ENCODE results near the gene PDE9A.

The PDE9A gene

GRCh38 chr21:42655796-42656770 is 2.7 kb downstream of the PDE9A start:
- in situ Hi-C loops (cut with MboI; ENCODE audit: low sequenced_read_pairs), result no loop called here

GRCh38 chr21:42656872-42657271 is 3.5 kb downstream of the PDE9A start:
- in situ Hi-C loops (cut with MboI; ENCODE audit: low sequenced_read_pairs), result no loop called here

- in situ Hi-C loops (cut with MboI; ENCODE audit: low sequenced_read_pairs), result no loop called here
These were observed 4.4 kb downstream of the PDE9A start for GRCh38 chr21:42657676-42658319.

DNA sequence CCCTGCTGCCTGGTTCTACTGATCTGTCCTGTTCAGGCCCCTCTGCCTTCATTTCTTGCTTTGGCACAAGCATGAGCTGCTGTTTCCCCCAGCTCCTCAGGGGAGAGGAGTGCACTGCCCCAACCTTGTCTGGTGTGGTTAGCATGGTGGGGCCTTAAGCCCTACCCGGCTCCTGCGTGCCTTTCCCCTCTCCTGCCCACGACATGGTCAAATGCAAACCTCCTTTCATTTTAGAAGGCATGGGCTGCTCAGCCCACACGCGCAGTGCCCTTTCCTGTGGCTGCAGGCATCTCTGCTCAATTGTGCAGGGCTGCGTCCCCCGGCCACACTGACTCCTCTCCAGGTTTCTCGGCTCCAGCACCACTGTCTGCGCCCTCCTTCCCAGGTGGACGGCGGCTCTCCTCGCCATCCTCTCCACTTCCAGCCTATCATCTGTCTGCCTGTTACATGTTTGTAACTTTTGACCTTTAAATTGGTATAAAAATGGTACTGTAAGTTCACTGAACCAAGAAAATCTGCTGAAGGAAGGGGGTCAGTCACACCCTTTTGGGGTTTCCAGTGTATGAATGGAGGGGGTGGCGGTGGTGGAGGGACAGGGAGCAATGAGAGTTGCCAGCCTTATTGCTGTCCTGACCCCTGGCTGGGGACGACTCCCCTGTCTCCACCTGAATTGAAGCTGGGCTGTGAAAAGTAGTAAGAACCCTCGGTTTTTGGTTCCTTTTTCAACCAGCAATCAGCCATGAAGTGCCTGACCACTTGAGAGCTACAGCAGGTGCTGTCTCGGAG is 5.1 kb downstream of the PDE9A start:
- in situ Hi-C loops (cut with MboI; ENCODE audit: low sequenced_read_pairs), result no loop called here

- in situ Hi-C loops (cut with MboI; ENCODE audit: low sequenced_read_pairs), result no loop called here
These were observed 6.1 kb downstream of the PDE9A start for GRCh38 chr21:42659416-42660117.

DNA sequence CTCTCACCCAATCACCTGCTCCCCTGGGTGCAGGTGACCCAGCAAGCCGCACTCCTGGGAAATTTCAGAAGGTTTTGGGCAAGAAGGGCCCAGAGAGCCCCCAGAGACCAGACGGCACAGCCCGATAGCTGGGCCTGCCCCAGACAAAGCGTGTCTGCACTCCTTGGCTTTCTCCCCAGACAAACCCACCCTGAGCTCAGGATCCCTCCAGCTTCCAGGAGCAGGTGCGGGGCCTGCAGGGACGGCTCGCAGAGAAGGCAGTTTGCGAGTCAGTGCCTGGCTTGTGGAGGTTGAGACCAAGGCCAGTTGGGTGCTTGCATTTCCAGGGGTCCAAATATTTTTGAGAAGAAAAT is 6.7 kb downstream of the PDE9A start:
- in situ Hi-C loops (cut with MboI; ENCODE audit: low sequenced_read_pairs), result no loop called here

- in situ Hi-C loops (cut with MboI; ENCODE audit: low sequenced_read_pairs), result no loop called here
These were observed 8.4 kb downstream of the PDE9A start for GRCh38 chr21:42661688-42662429.

- in situ Hi-C loops (cut with MboI; ENCODE audit: low sequenced_read_pairs), result no loop called here
These were observed 9.2 kb downstream of the PDE9A start for GRCh38 chr21:42662430-42663199.

DNA sequence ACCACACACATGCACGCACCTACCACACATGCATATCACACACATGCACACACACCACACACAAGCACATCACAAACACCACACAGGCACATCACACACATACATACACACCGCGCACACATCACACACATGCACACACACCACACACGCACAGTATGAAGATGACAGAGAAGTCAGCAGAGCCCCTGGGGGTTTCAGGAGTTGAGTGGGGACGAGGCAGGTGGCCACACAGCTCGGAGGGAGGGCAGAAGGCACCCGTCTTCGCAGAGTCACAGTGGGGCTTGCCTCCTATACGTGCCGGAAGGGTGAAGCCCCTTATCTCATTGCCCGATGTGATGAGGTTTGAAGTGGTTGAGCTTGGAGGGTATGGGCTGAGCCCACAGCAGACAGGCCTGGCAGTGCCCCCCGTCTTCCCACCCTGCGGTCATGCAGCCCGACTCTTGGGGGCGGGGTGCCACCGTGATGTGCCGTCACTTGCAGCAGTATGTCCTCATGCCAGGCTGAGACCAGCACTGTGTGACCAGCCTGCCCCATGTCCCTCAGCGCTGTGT is 9.9 kb downstream of the PDE9A start:
- in situ Hi-C loops (cut with MboI; ENCODE audit: low sequenced_read_pairs), result no loop called here

DNA sequence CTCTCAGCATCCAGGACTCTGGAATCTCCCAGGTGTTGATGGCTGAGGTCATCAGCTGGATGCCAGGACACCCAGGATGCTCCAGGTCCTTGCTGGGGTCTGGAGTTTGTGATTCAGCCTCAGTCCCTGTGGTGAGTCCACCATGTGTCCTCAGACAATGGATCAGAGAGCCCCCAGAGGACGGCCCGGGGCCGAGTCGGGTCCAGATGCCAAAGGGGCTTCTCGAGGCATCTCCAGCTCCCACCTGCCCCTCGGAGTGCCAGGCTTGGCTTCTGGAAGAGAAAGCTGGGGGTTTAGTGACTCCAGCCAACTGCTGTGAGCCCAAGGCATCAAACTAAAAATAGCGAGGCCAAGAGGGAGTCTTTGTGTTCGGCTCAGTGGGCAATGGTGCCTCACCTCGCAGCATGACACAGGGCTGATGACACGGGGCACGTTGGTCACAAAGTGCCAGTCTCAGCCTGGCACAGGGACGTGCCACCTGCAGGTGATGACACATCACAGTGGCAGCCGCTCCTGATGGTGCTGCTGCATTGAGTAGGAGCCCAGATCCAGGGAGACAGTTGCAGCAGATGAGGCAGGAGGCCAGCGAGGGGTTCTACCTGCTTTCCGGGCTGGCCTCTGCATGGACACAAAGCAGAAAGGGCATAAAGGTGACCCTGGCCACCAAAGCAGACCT is 10.6 kb downstream of the PDE9A start:
- in situ Hi-C loops (cut with MboI; ENCODE audit: low sequenced_read_pairs), result no loop called here

DNA sequence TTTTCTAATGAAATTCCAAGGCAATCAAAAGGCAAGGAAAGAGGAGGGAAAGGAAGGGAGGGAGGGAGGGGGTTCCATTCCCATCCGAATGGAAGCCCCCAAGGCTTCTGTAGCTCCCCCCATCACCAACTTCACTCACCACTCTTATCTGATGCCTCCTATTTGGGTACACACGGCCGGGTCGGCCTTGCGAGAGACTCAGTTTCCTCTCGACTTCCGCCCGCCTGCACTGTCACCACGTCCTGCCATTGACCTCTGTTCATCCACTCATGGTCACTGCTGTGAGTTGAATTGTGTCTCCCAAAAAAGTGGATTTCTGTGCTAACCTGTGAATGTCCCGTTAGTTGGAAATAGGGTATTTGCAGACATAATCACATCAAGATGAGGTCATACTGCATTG is 11.2 kb downstream of the PDE9A start:
- in situ Hi-C loops (cut with MboI; ENCODE audit: low sequenced_read_pairs), result no loop called here

DNA sequence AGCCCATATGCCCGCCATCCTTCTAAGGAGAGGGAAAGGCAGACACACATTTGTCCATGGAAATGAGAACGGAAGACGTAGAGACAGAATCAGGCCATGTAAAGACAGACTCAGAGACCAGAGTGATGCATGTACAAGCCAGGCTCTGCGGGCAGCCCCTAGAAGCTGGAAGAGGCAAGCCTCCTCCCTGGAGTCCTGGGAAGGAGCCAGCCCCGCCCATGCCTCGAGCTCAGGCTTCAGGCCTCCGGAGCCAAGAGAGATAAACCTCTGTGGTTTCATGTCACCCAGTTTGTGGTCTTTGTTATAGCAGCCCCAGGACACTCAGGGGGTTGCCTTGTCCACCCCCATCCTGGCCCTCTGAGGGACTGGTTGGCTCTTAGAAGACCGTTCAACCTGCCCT is 11.6 kb downstream of the PDE9A start:
- in situ Hi-C loops (cut with MboI; ENCODE audit: low sequenced_read_pairs), result no loop called here

- in situ Hi-C loops (cut with MboI; ENCODE audit: low sequenced_read_pairs), result no loop called here
These were observed 12.1 kb downstream of the PDE9A start for GRCh38 chr21:42665484-42665883.

- in situ Hi-C loops (cut with MboI; ENCODE audit: low sequenced_read_pairs), result no loop called here
These were observed 12.8 kb downstream of the PDE9A start for GRCh38 chr21:42666023-42666747.

DNA sequence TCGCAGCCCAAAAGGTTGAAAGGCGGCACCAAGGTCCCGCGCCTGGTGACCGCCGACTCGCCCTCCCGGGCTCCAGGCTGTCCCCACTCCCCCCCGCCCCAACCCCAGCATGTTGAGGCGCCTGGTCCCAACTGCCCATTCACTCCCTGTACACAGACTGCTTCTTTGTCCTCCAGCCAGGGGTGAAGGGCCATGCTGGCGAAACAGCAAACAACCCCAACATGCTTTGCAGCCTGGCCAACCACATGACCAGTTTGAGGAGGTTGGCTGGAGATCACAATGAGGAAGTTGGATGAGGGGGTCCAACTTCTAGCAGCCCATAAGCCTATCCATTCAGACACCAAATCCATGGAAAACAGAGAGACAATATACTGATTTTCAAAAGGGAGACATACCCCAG is 13.5 kb downstream of the PDE9A start:
- in situ Hi-C loops (cut with MboI; ENCODE audit: low sequenced_read_pairs), result no loop called here

GRCh38 chr21:42668298-42668992 is 15.0 kb downstream of the PDE9A start:
- in situ Hi-C loops (cut with MboI; ENCODE audit: low sequenced_read_pairs), result no loop called here

GRCh38 chr21:42669041-42669440 is 15.6 kb downstream of the PDE9A start:
- in situ Hi-C loops (cut with MboI; ENCODE audit: low sequenced_read_pairs), result no loop called here

Measured in hTERT RPE-1 (cell line).